Mesenchymal stem cell (in vitro differentiated cells and primary cell): Measurements from ENCODE around the gene TBX1.

Source experiments
- DNase-seq: peaks from one replicate; pipeline ENCODE4 v3.0.0-alpha.2; 2013
- H2AFZ ChIP-seq: one replicate; pipeline ENCODE4 v1.6.1; 2013; ENCODE audit warnings: low read depth, mild to moderate bottlenecking, control low read depth, inconsistent platforms, low read length, moderate library complexity
- H2AK5ac ChIP-seq: 2 replicates; pipeline ENCODE4 v1.6.1; 2013; ENCODE audit warnings: low read length, moderate library complexity, mild to moderate bottlenecking, inconsistent platforms; ENCODE audit not compliant: severe bottlenecking
- H2BK120ac ChIP-seq: one replicate; pipeline ENCODE4 v1.6.1; 2013; ENCODE audit warnings: low read depth, mild to moderate bottlenecking, inconsistent platforms, low read length, moderate library complexity
- H2BK12ac ChIP-seq, 2 experiments: one replicate each; pipeline ENCODE4 v1.6.1; 2013; ENCODE audit warnings: inconsistent platforms in 2 of 2, low read length in 2 of 2, mild to moderate bottlenecking in 2 of 2, moderate library complexity in 2 of 2, control low read depth in 1 of 2
- H2BK15ac ChIP-seq: one replicate; pipeline ENCODE4 v1.6.1; 2013; ENCODE audit warnings: mild to moderate bottlenecking, low read depth, inconsistent platforms; ENCODE audit not compliant: poor library complexity, severe bottlenecking
- H2BK5ac ChIP-seq: 2 replicates; pipeline ENCODE4 v1.6.1; 2013; ENCODE audit warnings: low read depth, mild to moderate bottlenecking, low read length, control low read depth, inconsistent platforms; ENCODE audit not compliant: poor library complexity, severe bottlenecking
- H3K14ac ChIP-seq, 2 experiments: one replicate each; pipeline ENCODE4 v1.6.1; 2013; ENCODE audit warnings: inconsistent platforms in 2 of 2, low read length in 2 of 2, control low read depth in 1 of 2, mild to moderate bottlenecking in 1 of 2, moderate library complexity in 1 of 2
- H3K18ac ChIP-seq, 2 experiments: one replicate each; pipeline ENCODE4 v1.6.1; 2013; ENCODE audit warnings: inconsistent platforms in 2 of 2, low read length in 2 of 2, control low read depth in 1 of 2, low read depth in 1 of 2, mild to moderate bottlenecking in 1 of 2
- H3K23ac ChIP-seq, 2 experiments: one replicate each; pipeline ENCODE4 v1.6.1; 2013; ENCODE audit warnings: inconsistent platforms in 2 of 2, low read length in 2 of 2, mild to moderate bottlenecking in 2 of 2, moderate library complexity in 2 of 2, control low read depth in 1 of 2
- H3K27ac ChIP-seq: 2 replicates; pipeline ENCODE4 v1.5.1; 2013; ENCODE audit warnings: mild to moderate bottlenecking, moderate library complexity, low read length, control low read depth, inconsistent platforms; ENCODE audit not compliant: poor library complexity, severe bottlenecking
- H3K27me3 ChIP-seq, 2 experiments: 2 replicates each; pipeline versions ENCODE4 v1.6.1 to v1.7.0; 2013; ENCODE audit warnings: low read length in 2 of 2, mild to moderate bottlenecking in 2 of 2, moderate library complexity in 2 of 2, control low read depth in 1 of 2, inconsistent platforms in 1 of 2; ENCODE audit not compliant: control insufficient read depth in 1 of 2, insufficient read depth in 1 of 2
- H3K36me3 ChIP-seq, 2 experiments: 2 replicates each; pipeline versions ENCODE4 v1.6.1 to v1.7.0; 2013; ENCODE audit warnings: low read length in 2 of 2, control low read depth in 1 of 2, inconsistent platforms in 1 of 2, low read depth in 1 of 2, mild to moderate bottlenecking in 1 of 2; ENCODE audit not compliant: insufficient read depth in 2 of 2, control insufficient read depth in 1 of 2
- H3K4ac ChIP-seq, 2 experiments: one replicate each; pipeline ENCODE4 v1.6.1; 2013; ENCODE audit warnings: inconsistent platforms in 2 of 2, low read length in 2 of 2, mild to moderate bottlenecking in 2 of 2, moderate library complexity in 2 of 2, control low read depth in 1 of 2, low read depth in 1 of 2
- H3K4me1 ChIP-seq: 2 replicates; pipeline ENCODE4 v1.6.1; 2013; ENCODE audit warnings: low read depth, low read length, control low read depth; ENCODE audit not compliant: control insufficient read depth, insufficient read depth
- H3K4me2 ChIP-seq: 2 replicates; pipeline ENCODE4 v1.6.1; 2013; ENCODE audit warnings: low read length, mild to moderate bottlenecking, inconsistent platforms; ENCODE audit not compliant: poor library complexity, severe bottlenecking
- H3K4me3 ChIP-seq, 2 experiments: 2 replicates each; pipeline versions ENCODE4 v1.5.1 to v1.7.0; 2013; ENCODE audit warnings: low read length in 2 of 2, mild to moderate bottlenecking in 2 of 2, control low read depth in 1 of 2, low read depth in 1 of 2; ENCODE audit not compliant: insufficient read depth in 1 of 2
- H3K79me1 ChIP-seq: replicated peaks from 2 replicates; pipeline ENCODE4 v1.6.1; 2013; ENCODE audit warnings: mild to moderate bottlenecking, control low read depth, low read length, inconsistent platforms; ENCODE audit not compliant: poor library complexity, severe bottlenecking
- H3K9ac ChIP-seq: 2 replicates; pipeline ENCODE4 v1.7.0; 2013; ENCODE audit warnings: mild to moderate bottlenecking, low read length, moderate library complexity
- H3K9me3 ChIP-seq: 2 replicates; pipeline ENCODE4 v1.7.0; 2013; ENCODE audit warnings: mild to moderate bottlenecking, low read length; ENCODE audit not compliant: control insufficient read depth
- H4K8ac ChIP-seq: one replicate; pipeline ENCODE4 v1.6.1; 2013; ENCODE audit warnings: inconsistent platforms, mild to moderate bottlenecking, low read length, moderate library complexity
- H4K91ac ChIP-seq: one replicate; pipeline ENCODE4 v1.6.1; 2013; ENCODE audit warnings: mild to moderate bottlenecking, low read length, inconsistent platforms
- whole genome bisulfite sequencing: methylation state at CpG from one replicate; pipeline ENCODE4 v1.1.7; 2013; ENCODE audit warnings: mixed read lengths; 5-methylcytosine and 5-hydroxymethylcytosine counted together

The TBX1 gene

DNA sequence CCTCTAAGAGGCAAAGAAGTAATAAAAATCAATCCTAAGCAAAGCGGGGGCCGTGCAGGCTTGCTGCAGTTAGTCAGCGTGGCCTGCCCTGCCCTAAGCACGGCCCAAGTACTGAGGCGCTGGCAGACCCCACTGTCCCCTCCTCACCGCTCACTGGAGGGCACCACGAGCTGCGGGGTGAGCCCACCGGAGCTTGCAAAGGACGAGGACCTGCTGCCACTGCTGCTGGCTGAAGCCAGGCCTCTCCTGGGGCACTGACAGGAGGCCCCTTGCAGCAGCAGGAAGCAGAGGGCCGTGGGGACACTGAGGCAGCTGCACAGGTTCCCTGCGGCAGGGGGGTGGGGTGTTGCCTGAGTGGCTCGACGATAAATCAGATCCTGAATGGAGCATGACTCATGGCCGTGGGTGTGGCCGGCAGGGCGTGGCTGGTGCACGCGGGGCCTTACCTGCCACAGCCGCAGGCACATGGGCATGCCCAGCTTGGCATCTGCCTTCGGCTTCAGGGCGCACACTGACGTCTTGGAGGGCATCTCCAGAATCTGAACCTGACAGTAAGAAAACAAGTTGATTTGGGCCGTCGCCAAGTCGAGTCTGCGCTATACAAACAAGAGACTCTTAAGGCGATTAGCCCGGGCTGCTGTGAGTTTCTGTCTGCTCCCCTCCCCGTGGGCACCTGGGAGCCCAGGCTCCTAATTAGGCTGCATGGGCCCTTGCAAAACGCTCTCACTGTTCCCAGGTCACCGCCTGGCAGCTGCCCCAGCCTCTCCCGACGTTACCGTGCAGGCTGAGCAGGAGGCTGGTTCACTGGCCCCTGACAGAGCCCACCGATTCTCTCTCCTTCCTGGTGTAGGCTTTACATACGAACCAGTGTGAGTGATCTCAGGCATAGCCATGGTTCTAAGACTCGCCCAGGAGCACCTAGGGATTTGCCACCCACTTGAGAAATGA, 45.9 kb downstream of the TBX1 start:
- H4K91ac ChIP-seq, result peak overlapping the region; percentile 18
- H3K9me3 ChIP-seq, result no peaks in the 10 kb centered on the region
- H2AFZ ChIP-seq, result no peak overlapping the region
- H2BK5ac ChIP-seq, result no peak overlapping the region
- peaks cover 20% of the 10 kb centered on the region for H3K4me1 ChIP-seq
- H4K8ac ChIP-seq, result peak overlapping the region; percentile 56
- no peak overlapping the region for H3K27ac ChIP-seq
- peaks cover 0 to 54% of the 10 kb centered on the region in 2 experiments for H3K36me3 ChIP-seq
- no peak overlapping the region for H2BK15ac ChIP-seq
- no peaks in the 10 kb centered on the region for H3K79me1 ChIP-seq
- no peak overlapping the region for H3K18ac ChIP-seq
- H2BK12ac ChIP-seq, result no peak overlapping the region
- H3K4ac ChIP-seq, result no peak overlapping the region
- no peak overlapping the region for H2AK5ac ChIP-seq
- no peak overlapping the region for H3K23ac ChIP-seq
- H2BK120ac ChIP-seq, result no peak overlapping the region
- no peak overlapping the region for H3K9ac ChIP-seq
- WGBS, result 82% methylated on average over 38 of the region's 38 CpGs
- H3K27me3 ChIP-seq, result no peaks in the 10 kb centered on the region
- H3K14ac ChIP-seq, result peak overlapping the region in 1 of 2 experiments; percentile 35
- no peak for DNase-seq
- no peak overlapping the region for H3K4me2 ChIP-seq
- no peak overlapping the region for H3K4me3 ChIP-seq

DNA sequence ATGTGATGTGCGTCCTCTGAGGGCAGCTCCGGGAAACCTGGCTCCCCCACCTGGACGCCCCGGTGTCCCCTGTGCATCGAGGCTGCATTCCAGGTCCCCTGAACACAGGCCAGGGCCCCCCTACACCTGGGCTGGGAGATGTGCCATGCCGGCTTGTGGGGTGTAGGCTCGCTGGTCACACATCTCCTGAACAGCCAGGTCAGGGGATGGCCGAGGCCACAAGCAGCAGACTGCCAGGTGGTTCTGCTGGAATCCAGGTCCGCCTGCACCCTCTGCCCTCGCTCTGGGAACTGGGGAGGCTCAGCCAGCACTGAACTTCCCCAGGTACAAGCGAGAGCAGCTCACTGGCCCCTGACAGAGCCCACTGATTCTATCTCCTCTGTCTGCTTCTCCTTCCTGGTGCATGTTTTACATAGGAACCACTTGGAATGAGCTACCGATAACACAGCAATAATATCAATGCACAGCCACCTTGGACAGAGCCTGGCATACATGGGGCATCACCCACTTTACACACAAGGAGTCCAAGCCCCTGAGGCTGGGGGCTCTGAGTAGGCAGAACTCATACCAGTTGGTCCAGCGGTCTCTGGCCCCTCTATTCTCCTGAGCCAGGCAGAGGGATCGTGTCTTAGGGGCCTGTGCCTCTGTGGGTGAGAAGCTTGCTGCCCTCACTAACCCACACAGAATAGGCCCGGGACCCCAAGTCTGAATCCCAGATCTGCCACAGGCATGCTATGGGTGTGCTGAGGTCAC, 46.8 kb downstream of the TBX1 start:
- Histone ChIP-seq H3K4me3 (peak overlapping the region in 1 of 2 experiments; percentile 10), H2BK15ac (no peak overlapping the region), H3K18ac (no peak overlapping the region), H2BK5ac (no peak overlapping the region), H4K8ac (no peak overlapping the region), H4K91ac (no peak overlapping the region), H3K36me3 (peaks cover 0 to 57% of the 10 kb centered on the region in 2 experiments), H2BK120ac (no peak overlapping the region), H2AK5ac (no peak overlapping the region), H3K23ac (no peak overlapping the region), H3K4me1 (peaks cover 20% of the 10 kb centered on the region), H3K79me1 (no peaks in the 10 kb centered on the region), H2BK12ac (no peak overlapping the region), H3K9me3 (no peaks in the 10 kb centered on the region), H3K14ac (no peak overlapping the region), H3K27me3 (no peaks in the 10 kb centered on the region), H3K4ac (no peak overlapping the region), H3K9ac (no peak overlapping the region), H3K27ac (no peak overlapping the region), H3K4me2 (no peak overlapping the region), H2AFZ (no peak overlapping the region)
- no peak for DNase-seq
- 94% methylated on average over 15 of the region's 15 CpGs for WGBS

DNA sequence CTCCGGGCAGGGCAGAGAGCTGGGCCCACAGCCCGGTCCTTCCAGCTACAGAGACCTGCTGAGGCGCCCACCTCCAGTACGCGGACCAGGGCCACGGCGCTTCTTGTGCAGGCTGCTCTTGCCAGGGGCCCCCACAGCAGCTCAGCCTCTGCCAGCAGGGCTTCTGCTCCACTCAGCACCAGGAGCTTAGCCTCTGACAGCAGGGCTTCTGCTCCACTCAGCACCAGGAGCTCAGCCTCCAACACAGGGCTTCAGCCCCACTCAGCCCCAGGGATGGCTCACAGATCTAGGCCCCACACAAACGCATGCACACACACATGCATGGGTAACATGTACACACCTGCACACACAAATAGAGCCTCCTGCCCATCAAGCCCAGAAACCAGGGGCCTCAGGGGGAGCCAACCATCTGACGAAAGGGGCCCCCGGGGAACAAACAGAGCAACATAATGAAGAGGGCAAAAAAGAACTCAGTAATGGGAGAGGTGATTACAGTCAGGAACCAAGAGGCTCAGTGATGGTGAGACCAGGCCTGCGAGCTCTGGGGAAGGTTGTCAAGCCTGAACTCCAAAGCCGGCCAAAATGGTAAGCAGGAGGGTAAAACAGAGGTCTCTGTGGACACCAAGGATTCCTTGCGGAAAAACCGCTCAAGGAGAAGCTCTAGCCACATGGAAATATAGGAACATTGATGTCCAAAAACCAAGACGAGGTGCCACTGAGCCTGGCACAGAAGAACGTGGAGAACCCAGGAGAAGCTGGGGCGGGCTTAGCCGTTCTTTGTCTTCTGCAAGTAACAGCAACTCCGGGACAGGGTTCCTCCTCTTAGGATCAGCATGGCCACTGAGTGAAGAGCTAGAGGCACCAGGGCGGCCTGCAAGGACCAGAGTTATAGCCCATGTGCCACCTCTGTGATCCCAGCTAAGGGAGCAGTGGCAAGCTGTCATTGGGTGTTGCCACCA, 47.6 kb downstream of the TBX1 start:
- Histone ChIP-seq H2AK5ac (no peak overlapping the region), H2BK12ac (no peak overlapping the region), H3K23ac (no peak overlapping the region), H3K4me2 (no peak overlapping the region), H3K27me3 (no peaks in the 10 kb centered on the region), H3K4me1 (peaks cover 20% of the 10 kb centered on the region), H4K91ac (no peak overlapping the region), H3K18ac (no peak overlapping the region), H3K27ac (no peak overlapping the region), H3K4ac (no peak overlapping the region), H3K79me1 (no peaks in the 10 kb centered on the region), H2AFZ (no peak overlapping the region), H3K9me3 (no peaks in the 10 kb centered on the region), H2BK15ac (no peak overlapping the region), H3K14ac (no peak overlapping the region), H3K36me3 (peaks cover 0 to 55% of the 10 kb centered on the region in 2 experiments), H2BK5ac (no peak overlapping the region), H4K8ac (no peak overlapping the region), H3K9ac (no peak overlapping the region), H2BK120ac (no peak overlapping the region), H3K4me3 (no peak overlapping the region)
- DNase-seq, result no peak
- WGBS, result 97% methylated on average over 20 of the region's 20 CpGs
